ENCODE data around the gene MVB12B.

The MVB12B gene

GRCh38 chr9:126330536-126330935 is 3.9 kb downstream of the MVB12B start:
- DNase-seq (ENCODE audit: low read depth, low spot score) = no peak

DNA sequence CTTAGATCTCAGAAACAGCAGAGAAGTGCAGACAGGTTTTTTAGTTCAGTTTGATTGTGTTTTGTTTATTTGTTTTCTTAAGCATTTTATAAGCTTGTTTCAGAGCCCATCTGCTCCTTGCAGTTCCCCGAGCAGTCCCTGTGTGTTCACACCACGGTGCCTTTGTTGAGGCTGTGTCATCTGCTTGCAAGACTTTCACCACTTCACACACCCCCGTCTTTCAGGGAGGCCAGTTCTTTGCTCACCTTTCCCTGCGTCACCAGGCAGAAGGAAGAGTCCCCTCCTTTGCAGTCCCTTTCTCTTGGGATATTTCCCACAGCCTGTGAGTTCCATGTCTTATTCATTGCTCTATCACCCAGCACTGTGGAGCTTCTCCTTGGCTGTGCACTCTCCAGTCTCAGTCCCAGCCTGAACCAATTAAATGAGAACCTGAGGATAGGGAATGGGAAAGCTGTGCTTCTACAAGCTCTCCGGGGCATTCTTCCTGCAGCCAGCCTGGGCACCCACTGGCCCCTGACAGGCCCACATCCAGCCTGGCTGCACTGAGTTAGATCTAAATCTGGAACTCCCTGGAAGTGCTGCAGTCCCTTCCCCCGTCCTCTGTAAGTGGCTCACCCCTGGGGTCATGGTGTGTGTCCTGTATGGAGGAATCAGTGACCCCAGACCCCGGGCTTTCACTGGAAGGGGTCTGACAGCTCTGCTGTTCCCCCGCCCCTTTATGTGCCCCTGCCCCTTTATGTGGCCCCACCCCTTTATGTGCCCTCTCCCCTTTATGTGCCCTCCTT is 5.5 kb downstream of the MVB12B start:
- no peak for DNase-seq (ENCODE audit: low read depth, low spot score)

DNA sequence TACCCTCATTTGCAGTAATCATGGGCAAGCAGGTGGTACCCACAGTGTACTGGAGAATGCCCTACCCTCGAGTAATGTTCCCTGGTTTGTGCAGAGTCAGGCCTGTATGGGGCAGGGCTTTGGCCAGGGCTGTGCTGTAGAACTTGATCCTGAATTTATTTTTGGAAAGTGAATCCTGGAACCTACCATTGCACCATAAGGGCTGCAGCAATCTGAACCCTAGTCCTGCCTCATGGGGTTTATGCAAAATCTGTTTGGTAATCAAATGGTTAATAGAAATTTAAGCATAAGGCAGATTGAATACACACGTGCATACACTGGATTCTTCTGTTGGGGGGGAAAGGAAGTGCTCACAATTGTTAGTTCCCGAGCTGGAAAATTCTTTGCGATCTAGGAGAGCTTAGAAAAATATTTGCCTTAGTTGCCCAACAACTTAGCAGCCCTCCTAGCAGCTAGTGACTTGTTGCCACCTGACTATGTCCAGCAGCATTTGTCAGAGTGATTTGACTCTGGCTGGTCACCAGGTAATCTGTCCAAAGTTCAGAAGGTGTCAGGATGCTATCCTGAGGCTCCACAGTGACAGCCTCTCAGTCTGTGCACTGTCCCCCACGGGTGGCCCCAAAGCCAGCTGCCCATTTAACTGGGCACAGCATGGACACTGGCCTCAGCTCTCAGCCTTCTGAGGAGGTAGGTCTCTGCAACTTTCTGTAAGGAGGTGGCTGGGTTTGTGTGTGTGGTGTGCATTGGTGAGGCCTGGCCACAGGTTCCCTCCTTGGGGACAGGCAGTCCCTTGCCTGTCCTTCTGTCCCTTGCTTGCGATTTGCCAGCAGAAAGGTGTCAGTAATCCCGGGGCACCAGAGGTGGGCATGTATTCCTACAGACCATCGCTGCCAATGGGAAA is 8.3 kb downstream of the MVB12B start:
- DNase-seq (ENCODE audit: low read depth, low spot score) = no peak

DNA sequence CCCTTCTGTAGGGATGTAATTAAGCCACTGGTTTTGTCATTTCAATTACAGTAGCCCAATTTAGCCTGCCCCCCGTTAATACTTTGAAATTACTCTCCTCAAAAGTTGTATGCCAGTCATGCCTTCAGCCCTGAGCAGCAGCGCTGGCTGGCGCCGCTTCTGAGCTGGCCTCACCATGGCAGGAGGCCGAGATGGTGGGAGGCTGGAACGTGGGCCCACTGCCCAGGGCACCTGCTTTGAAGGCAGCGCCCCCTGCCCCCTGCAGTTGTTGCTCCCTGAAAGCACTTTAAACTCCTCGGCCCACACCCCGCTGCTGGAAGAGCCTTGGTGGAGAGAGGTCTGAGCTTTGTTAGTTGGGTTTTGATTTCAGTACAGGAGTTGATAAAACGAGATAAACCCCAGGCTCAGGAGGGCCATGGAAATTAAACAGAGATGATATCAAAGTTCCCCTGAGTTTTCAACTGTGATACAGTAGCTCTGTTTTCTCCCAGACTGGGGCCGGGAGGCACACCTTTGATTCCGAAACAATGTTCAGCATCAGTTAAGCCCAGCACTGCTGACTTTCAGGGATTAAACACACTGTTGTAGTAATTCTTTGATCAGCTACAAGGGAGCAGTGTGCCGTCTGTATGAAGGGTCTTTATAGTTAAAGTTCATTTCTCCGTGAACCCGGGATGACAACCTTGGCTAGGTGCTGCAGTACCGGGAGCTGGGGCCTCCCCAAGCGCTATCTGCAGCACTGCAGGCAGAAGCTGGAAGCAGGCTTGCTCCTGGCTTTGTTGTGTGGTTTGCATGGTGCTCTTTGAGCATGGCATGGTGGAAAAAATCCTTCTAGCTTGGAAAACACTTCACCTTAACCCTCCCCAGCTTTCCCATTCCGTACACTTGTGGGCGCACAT is 9.5 kb downstream of the MVB12B start:
- no peak for DNase-seq (ENCODE audit: low read depth, low spot score)

GRCh38 chr9:126336736-126337325 is 10.2 kb downstream of the MVB12B start:
- no peak for DNase-seq (ENCODE audit: low read depth, low spot score)

GRCh38 chr9:126337729-126338372 is 11.2 kb downstream of the MVB12B start:
- DNase-seq (ENCODE audit: low read depth, low spot score) = no peak

DNA sequence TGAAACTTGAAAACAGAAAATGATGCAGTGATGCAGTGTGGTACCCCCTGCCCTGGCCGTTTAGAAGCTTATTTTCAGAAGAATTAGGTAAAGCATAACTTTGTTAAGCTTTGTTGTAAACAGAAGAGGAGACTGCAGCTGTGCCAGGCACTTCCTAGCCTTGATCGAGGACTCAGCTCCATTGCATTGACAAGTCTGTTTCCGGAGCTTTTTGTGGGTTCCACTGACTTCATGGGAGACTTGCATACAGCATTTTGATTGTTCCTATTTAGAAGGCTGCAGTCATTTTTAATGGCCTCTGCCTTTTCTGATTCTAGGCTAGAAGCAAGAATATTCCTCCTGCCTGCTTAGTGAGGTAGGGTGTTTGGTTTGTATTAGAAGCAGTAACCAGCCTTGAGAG is 12.3 kb downstream of the MVB12B start:
- DNase-seq (ENCODE audit: low read depth, low spot score) = no peak

GRCh38 chr9:126341426-126341825 is 14.8 kb downstream of the MVB12B start:
- DNase-seq (ENCODE audit: low read depth, low spot score) = no peak

DNA sequence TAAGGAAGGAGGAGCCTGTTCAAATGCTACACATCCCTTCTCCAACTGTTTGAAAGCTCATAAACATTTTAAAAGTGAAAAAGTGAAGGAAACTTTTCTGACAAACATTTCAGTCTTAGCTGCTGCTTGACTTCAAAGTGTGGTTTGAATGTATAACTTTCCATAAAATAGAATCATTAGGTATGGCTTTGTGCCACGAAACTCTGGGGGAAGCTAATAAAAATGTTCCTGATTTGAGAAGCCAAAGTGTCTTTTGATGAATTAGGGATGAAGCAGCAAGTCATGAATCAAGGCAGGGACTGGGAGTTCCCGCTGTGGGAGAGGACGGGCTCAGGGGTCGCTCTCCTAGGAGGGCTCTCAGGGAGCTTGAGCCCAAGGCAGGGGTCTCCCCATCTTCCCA is 15.3 kb downstream of the MVB12B start:
- no peak for DNase-seq (ENCODE audit: low read depth, low spot score)

DNA sequence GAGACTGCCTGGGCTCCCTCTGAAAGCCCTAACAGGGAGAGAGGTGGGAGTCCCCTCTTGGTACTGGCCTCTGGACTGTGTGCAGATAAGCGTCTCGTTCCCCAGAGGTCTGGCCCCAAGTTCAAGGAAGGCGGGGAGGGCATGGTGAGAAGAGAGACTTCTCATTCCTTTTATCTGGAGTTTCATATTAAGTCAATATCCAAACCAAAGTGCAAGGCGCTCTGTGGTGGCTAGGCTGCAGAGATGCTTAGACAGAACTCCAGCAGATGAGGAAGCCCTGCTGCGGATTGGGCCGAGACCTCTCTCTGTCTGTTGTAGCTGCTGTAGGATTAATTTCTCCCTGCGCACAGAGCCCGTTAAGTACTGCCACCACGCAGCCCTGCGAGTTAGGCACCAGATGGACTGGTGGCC is 16.0 kb downstream of the MVB12B start:
- no peak for DNase-seq (ENCODE audit: low read depth, low spot score)

DNA sequence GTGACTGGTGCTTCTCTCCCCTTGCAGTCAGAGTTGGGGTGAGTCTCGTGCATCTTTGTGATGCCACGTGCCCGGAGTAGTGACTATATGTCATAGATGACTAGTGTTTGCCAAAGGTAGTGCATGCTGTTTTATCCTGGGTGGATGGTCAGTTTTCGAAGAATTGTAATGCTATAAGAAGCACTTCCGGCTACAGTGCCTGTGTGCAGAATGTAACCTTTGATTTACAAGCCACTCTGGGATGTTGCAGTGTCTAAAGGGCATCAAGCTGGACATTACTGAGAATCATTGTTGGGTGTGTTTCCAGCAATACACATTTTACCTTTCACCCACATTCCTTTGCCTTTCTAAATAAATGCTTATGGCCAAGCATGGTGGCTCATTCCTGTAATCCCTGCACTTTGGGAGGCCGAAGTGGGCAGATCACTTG is 16.7 kb downstream of the MVB12B start:
- no peak for DNase-seq (ENCODE audit: low read depth, low spot score)

DNA sequence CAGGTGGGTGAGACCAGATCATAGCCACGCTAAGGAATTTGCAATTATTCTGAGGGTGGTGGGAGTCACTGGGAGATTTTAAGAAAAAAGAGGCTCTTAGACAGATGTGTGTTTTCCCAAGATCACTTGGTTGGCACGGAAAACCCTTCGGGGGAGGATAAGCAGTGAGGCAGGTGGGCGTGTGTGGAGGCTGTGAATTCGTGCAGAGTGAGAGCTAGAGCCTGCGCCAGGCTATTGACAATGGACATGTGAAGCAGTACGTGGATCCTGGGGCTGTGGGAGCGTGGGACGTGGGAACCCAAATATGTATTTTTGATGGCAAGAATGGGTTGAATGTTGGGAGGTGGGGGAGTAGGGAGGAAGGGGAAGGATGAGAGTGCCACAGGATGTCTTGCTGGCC is 19.4 kb downstream of the MVB12B start:
- DNase-seq (ENCODE audit: low read depth, low spot score) = no peak

DNA sequence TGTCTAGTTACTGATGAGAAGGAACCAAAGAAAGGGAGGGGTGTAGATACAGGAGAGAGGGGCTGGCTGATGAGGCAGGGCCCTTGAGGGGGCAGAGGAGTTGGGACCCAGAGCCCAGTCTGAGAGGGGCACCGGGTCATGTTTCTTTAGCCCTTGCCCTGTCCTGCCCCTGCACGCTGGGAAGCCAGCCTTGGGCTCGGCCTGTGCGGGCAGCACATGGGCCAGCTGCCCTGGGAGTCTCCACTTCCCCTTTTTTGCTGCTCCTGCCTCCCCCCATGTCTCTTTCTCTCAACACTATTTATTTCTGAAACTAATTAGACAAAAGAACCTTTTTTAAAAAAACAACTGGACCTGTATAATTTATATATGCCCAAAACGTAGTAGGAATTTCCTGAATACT is 20.5 kb downstream of the MVB12B start:
- DNase-seq (ENCODE audit: low read depth, low spot score) = no peak

- peak; percentile 29 for DNase-seq (ENCODE audit: low read depth, low spot score)
Observed at GRCh38 chr9:126347911-126348760, 21.5 kb downstream of the MVB12B start.

- DNase-seq (ENCODE audit: low read depth, low spot score) = no peak
Observed at GRCh38 chr9:126348911-126349550, 22.4 kb downstream of the MVB12B start.

DNA sequence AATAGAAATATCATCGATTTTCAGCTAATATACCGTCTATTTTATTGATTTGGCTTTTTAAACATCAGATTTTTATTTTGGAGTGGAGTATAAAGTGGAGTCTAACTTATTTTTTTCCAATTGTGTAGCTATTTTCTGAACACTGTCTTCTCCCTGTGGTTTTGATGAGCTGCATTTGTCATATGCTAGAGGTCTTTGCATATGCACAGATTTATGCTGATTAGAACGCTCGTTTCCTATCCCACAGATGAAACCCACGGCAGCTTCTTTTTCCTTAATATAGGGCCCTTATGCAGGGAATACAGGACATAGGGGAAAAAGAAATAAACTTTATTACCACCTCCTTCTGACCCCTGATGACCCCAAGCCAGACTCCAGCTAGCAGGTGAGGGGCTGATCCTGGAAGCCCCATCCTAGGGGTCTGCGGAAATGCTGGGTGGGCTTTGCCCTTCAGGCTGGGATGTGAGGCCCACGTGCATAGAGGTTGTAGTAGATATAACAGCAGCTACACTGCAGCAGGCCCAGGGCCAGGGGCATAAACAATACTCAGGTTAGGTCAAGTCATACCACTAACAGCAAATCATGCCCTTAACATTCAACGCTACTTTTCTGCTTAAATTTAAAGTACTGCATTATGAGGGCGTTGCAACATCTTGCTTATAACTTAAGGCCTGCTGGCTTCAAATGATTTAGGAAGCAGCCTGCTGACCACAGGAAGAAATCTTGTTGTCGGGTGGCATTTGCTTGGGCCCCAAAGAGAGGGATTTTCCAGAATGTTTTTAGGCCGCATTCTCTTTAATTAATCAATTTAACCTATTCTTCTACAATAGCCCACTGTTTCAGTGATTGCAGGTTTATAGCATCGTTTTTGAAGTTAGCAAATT is 28.5 kb downstream of the MVB12B start:
- no peak for DNase-seq (ENCODE audit: low read depth, low spot score)

DNA sequence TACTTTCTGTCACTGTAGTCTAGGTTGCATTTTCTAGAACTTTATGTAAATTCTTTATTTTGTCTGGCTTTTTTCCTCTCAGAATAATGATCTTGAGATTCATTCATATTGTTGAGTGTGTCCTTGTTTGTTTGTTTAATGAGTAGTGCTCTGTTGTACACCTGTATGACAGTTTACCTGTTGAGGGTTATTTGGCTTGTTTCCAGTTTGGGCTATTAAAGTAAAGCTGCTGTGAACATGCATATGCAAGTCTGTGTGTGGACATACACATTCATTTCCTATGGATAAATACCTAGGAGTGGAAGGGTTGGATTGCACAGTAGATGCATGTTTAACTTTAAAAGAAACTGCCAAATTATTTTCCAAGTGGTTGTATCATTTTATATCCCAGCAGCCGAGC is 30.4 kb downstream of the MVB12B start:
- DNase-seq (ENCODE audit: low read depth, low spot score) = no peak

GRCh38 chr9:126360073-126360472 is 33.4 kb downstream of the MVB12B start:
- DNase-seq (ENCODE audit: low read depth, low spot score) = no peak
